Choroid plexus epithelial cell (primary cell): ENCODE data around the gene MRPS15.

Source experiments
- DNase-seq: peaks from one replicate; pipeline ENCODE4 v3.0.0-alpha.2; 2010; ENCODE audit warnings: low read depth
- H3K4me3 ChIP-seq: 2 replicates; pipeline ENCODE4 v1.5.1; 2011; ENCODE audit warnings: low read depth, mild to moderate bottlenecking, control low read depth, low read length, moderate library complexity
- CTCF ChIP-seq: conservative IDR thresholded peaks from 2 replicates; pipeline ENCODE4 v1.5.1; 2011; ENCODE audit warnings: low read depth, mild to moderate bottlenecking, control low read depth, inconsistent platforms, low read length, moderate library complexity

MRPS15 gene

DNA sequence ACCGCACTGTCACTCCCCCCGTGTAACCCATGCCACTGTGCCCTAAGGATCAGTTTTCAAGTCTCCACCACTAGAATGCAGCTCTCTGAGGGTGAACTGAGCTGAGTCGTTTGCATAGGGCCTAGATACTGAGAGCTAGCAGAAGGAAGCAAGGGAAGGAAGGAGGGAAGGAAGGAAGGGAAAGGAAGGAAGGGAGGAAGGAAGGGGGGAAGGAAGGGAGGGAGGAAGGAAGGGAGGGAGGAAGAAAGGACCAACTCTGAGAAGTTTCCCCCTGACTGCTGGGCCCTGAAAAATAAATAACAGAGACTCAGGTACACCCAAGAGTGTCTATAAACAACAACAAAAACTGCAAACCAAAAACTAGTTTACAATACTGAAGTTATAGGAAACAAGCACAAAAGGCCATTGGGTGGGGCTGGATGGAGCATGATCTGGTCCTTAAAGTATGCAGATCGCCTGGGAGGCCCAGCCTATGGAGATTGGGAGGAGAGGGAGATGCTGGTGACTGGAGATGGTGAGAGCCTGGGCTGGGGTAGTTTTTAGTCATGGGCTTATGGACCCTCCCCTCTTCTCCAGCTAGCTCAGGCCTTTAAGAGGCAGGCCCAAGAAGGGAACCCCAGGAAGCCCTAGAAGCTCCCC is 1.7 kb upstream of the MRPS15 start:
- no peak for TF ChIP-seq CTCF
- no peak for DNase-seq
- no peak overlapping the region for H3K4me3 ChIP-seq

DNA sequence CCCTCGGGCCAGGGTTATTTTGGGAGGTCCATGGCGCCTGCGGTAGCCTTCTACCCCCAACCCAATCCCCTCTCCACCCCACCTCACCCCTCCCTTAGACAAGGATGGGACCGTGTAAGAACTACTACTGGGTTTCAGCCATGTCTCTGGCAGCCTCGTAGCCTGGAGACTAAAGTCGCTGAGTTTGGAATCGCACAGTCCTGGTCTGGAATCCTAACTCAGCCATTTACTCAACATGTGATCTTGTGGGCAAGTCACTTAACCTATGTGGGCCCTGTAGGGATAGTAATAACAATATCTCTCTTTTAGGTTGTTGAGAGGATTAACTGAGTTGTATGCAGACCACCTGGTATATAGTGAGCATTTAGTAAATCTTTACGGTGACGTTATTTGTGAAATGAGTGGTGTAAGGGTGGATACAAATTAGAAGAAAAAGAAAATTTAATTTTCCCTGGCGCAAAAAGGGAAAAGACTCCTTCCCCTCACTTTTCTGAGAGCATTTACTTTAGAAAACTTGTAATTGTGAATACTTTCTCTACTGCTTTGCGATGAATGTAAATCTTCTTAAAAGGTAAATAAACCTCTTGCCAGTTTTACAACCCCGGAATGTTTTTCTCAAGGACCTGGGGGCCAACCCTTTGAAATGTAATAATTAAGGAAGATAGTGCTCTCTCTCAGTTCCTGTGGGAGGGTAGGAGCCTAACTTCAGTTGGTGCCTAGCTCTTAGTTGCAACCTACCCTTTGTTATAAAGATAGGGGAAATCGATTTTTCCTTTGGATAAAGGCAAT is 615 bp upstream of the MRPS15 start:
- DNase-seq, result peak; percentile 39
- peak overlapping the region; percentile 88 for H3K4me3 ChIP-seq
- no peak for TF ChIP-seq CTCF

- TF ChIP-seq CTCF, result no peak
- peak overlapping the region; percentile 88 for H3K4me3 ChIP-seq
- no peak for DNase-seq
Measured at GRCh38 chr1:36463463-36463802, 751 bp downstream of the MRPS15 start.

DNA sequence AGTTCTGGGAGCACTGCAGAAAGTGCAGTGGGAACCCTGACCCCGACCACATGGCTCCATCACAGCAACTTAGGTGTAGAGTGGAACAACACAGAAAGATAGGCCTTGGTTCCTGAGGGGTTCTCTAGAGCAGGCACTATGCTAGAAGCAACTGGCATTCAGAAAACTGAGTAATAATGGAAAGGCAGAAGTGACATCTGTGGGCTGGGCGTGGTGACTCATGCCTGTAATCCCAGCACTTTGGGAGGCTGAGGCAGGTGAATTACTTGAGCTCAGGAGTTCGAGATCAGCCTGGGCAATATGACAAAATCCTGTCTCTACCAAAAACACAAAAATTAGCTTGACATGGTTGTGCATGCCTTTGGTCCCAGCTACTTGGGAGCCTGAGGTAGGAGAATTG is 5.3 kb downstream of the MRPS15 start:
- H3K4me3 ChIP-seq, result no peak overlapping the region
- DNase-seq, result no peak
- TF ChIP-seq CTCF, result no peak

DNA sequence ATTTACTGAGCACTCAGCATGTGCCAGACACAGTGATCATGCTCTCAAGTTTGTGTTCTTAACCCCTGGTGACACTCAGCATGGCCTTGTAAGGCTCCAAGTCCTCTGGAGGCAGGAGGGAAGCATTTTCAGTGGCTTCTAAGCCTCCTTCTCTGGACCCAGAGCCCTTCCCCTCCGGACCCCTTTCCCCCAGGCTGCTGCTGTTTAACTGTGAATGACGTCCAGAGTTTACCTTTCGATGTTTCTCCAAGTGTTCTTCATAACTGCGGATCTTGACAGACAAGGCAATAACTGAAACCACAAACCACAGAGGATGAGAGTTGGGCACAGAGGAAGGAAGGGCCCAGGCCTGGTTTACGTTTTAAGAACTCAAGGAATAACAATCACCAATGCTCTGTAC is 6.5 kb downstream of the MRPS15 start:
- TF ChIP-seq CTCF, result no peak
- no peak overlapping the region for H3K4me3 ChIP-seq
- DNase-seq, result peak; percentile 69

- no peak for DNase-seq
- no peak for TF ChIP-seq CTCF
- H3K4me3 ChIP-seq, result no peak overlapping the region
Measured at GRCh38 chr1:36456391-36456928, 7.7 kb downstream of the MRPS15 start.
